Liver (tissue), 9 donors: ENCODE measurements around the gene GPR18. TPM values are rescaled to one million over a fixed set of nuclear protein-coding genes. Genes with fewer than 3 reads are reported as not detected.

Source experiments
- DNase-seq: peaks from one replicate; pipeline ENCODE4 v3.0.0-alpha.2; 2017; ENCODE audit warnings: low spot score
- H3K27ac ChIP-seq, 2 donors: one replicate each; pipeline ENCODE4 v1.7.0; 2013; ENCODE audit warnings: inconsistent platforms in 2 of 2, low read length in 2 of 2, control low read depth in 1 of 2, low read depth in 1 of 2, mild to moderate bottlenecking in 1 of 2
- H3K27me3 ChIP-seq, 4 donors: one replicate each; pipeline versions ENCODE4 v1.6.1 to v1.7.0; 2013; ENCODE audit warnings: low read length in 3 of 4, inconsistent platforms in 1 of 4, mild to moderate bottlenecking in 1 of 4, moderate library complexity in 1 of 4; ENCODE audit not compliant: control insufficient read depth in 4 of 4, insufficient read depth in 4 of 4
- H3K36me3 ChIP-seq, 4 donors: one replicate each; pipeline versions ENCODE4 v1.6.1 to v1.7.0; 2013; ENCODE audit warnings: low read length in 3 of 4, mild to moderate bottlenecking in 3 of 4, low read depth in 1 of 4, moderate library complexity in 1 of 4; ENCODE audit not compliant: control insufficient read depth in 4 of 4, insufficient read depth in 3 of 4
- H3K4me1 ChIP-seq, 4 donors: one replicate each; pipeline versions ENCODE4 v1.6.1 to v1.7.0; 2013; ENCODE audit warnings: low read length in 3 of 4, mild to moderate bottlenecking in 3 of 4, moderate library complexity in 1 of 4; ENCODE audit not compliant: control insufficient read depth in 4 of 4, insufficient read depth in 4 of 4
- H3K4me3 ChIP-seq, 3 donors: one replicate each; pipeline versions ENCODE4 v1.6.1 to v1.7.0; 2013; ENCODE audit warnings: low read length in 3 of 3, control low read depth in 1 of 3, low read depth in 1 of 3, mild to moderate bottlenecking in 1 of 3
- H3K9ac ChIP-seq, 2 donors: one replicate each; pipeline ENCODE4 v1.7.0; 2013; ENCODE audit warnings: low read length in 2 of 2, mild to moderate bottlenecking in 2 of 2, moderate library complexity in 2 of 2, control low read depth in 1 of 2, low read depth in 1 of 2
- H3K9me3 ChIP-seq, 4 donors: one replicate each; pipeline versions ENCODE4 v1.6.1 to v1.7.0; 2013; ENCODE audit warnings: low read length in 3 of 4; ENCODE audit not compliant: control insufficient read depth in 4 of 4
- EGR1 ChIP-seq, 2 donors: IDR thresholded peaks; 2 replicates each; pipeline ENCODE4 v1.6.1; 2016 to 2018; ENCODE audit warnings: antibody characterized with exemption in 2 of 2, low read depth in 2 of 2
- FOXA2 ChIP-seq: IDR thresholded peaks from 2 replicates; pipeline ENCODE4 v1.6.1; 2016; ENCODE audit warnings: antibody characterized with exemption
- GABPA ChIP-seq, 2 donors: IDR thresholded peaks in 1 of 2; conservative IDR thresholded peaks in 1 of 2; 2 replicates each; pipeline ENCODE4 v1.6.1; 2016; ENCODE audit warnings: antibody characterized with exemption in 2 of 2, mild to moderate bottlenecking in 1 of 2, moderate library complexity in 1 of 2
- HNF4A ChIP-seq, 2 donors: conservative IDR thresholded peaks; 2 replicates each; pipeline ENCODE4 v1.6.1; 2016; ENCODE audit warnings: antibody characterized with exemption in 2 of 2, mild to moderate bottlenecking in 2 of 2
- HNF4G ChIP-seq: IDR thresholded peaks from 2 replicates; pipeline ENCODE4 v1.6.1; 2016; ENCODE audit warnings: antibody characterized with exemption
- JUND ChIP-seq, 2 donors: IDR thresholded peaks; 2 replicates each; pipeline ENCODE4 v1.6.1; 2016; ENCODE audit warnings: antibody characterized with exemption in 2 of 2
- NR2F2 ChIP-seq: IDR thresholded peaks from 2 replicates; pipeline ENCODE4 v1.6.1; 2016; ENCODE audit warnings: antibody characterized with exemption
- RAD21 ChIP-seq, 2 donors: IDR thresholded peaks; 2 replicates each; pipeline ENCODE4 v1.6.1; 2016; ENCODE audit warnings: antibody characterized with exemption in 2 of 2, mild to moderate bottlenecking in 2 of 2
- RXRA ChIP-seq, 2 donors: IDR thresholded peaks; 2 replicates each; pipeline ENCODE4 v1.6.1; 2017 to 2018; ENCODE audit warnings: antibody characterized with exemption in 2 of 2, mild to moderate bottlenecking in 1 of 2
- TAF1 ChIP-seq: conservative IDR thresholded peaks from 2 replicates; pipeline ENCODE4 v1.6.1; 2016; ENCODE audit warnings: antibody characterized with exemption, mild to moderate bottlenecking
- YY1 ChIP-seq: IDR thresholded peaks from 2 replicates; pipeline ENCODE4 v1.6.1; 2016; ENCODE audit warnings: antibody characterized with exemption, mild to moderate bottlenecking
- WGBS: extraction: QIAGEN DNeasy Blood & Tissue Kit; methylation state at CpG from one replicate; pipeline ENCODE4 v1.1.7; 2013; 5-methylcytosine and 5-hydroxymethylcytosine counted together
- polyA plus RNA-seq, 2 donors: library from polyadenylated mRNA; stranded (reverse) in 1 of 2; unstranded in 1 of 2; fragments of 200-250 nt in 1 of 2; fragments of >200 nt in 1 of 2; fragmentation: Nextera tagmentation in 1 of 2; extraction: Ambion mirVana in 1 of 2; gene quantifications; one replicate each; pipeline versions ENCODE4 v1.2.1 to v1.2.3, GENCODE V29; 2013 to 2015
- total RNA-seq, 2 donors: library from RNA; depleted of rRNA; stranded (reverse); fragments of >200 nt; gene quantifications; one replicate each; pipeline ENCODE4 v1.2.3, GENCODE V29; 2014
- TF ChIP-seq, protein P1 (sequence below): IDR thresholded peaks from 2 replicates; pipeline ENCODE4 v1.6.1; 2016; ENCODE audit warnings: antibody characterized with exemption
- TF ChIP-seq, protein P2 (sequence below): IDR thresholded peaks from 2 replicates; pipeline ENCODE4 v1.6.1; 2016; ENCODE audit warnings: antibody characterized with exemption, mild to moderate bottlenecking
- TF ChIP-seq, protein P3 (sequence below): fragments of 150-350 bp; IDR thresholded peaks from 2 replicates; pipeline ENCODE4 v1.5.1; 2017; ENCODE audit warnings: improper control_type of control experiment, low read depth, low read length; ENCODE audit not compliant: missing input control
- TF ChIP-seq, protein P4 (sequence below): IDR thresholded peaks from 2 replicates; pipeline ENCODE4 v1.6.1; 2016; ENCODE audit warnings: antibody characterized with exemption
- TF ChIP-seq, protein P5 (sequence below): IDR thresholded peaks from 2 replicates; pipeline ENCODE4 v1.6.1; 2016; ENCODE audit warnings: antibody characterized with exemption
- donor health status: healthy.
- donor health status: healthy.
- donor health status: healthy.
- donor health status: healthy.
- donor health status: healthy.

The GPR18 gene
- total and polyA plus RNA-seq, 4 donors, result 0.13 to 1.0 (median 0.41) TPM

DNA sequence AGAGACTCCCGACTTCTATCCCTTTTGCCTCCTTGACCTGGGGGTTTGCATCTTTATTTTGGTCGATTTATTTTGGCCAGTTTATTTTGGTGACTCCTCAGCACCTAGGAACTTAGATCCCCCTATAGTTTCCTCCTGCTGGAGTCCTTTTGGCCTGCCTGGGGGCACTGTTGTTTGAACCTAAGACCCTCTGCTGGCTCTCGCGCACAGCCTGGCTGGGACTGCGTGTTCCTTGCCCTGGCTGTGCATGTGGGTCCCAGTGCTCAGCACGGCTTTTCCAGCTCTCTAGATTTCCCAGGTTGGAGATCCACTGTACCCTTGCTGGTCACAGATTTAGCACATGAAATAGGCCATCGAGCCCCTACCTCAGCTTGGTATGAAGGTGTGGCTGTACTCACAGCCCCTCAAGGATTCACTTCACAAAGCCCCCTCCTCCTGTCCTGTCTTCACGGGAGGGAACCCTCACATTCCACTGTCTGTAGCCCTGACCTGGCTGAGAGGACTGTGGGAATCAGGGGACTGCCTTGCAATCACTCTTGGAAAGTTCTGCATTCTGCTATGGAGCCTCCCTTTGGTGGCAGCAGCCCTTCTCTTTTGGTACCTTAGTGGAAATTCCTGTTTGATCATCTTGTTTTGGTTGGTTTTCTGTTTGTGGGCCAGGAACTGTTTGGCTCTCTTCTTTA is 49.2 kb downstream of the GPR18 start (continued):
- no peak for TF ChIP-seq RAD21 (IDR thresholded peaks at IDR 0.05)
- TF ChIP-seq, protein P1, sequence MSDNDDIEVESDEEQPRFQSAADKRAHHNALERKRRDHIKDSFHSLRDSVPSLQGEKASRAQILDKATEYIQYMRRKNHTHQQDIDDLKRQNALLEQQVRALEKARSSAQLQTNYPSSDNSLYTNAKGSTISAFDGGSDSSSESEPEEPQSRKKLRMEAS, result no peak

DNA sequence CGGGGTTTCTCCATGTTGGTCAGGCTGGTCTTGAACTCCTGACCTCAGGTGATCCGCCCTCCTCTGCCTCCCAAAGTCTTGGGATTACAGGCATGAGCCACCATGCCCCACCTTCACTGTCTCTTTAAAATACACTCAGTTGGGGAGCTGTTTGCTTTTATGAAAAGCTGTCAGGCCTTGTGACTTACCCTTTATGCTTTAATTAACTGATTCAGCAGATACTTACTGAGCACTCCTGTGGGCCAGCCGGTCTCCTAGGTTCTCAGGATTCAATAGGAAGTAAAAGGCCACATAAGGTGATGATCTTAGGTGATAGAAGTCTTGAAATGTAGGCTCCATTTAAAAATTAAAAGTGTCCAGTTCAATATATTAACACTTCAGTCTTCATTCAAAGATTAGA is 50.0 kb downstream of the GPR18 start:
- 96% methylated on average over 3 of the region's 3 CpGs for WGBS
- H3K9me3 ChIP-seq, result no peaks in the 10 kb centered on the region
- peaks cover 0 to 7% (median 3%) of the 10 kb centered on the region in 4 donors for H3K36me3 ChIP-seq
- no peak overlapping the region for H3K27ac ChIP-seq
- no peak overlapping the region for H3K4me3 ChIP-seq
- H3K27me3 ChIP-seq, result no peaks in the 10 kb centered on the region
- TF ChIP-seq EGR1 (IDR thresholded peaks at IDR 0.05; ENCODE audit: low read depth in 2 of 2), result no peak
- TF ChIP-seq RXRA (IDR thresholded peaks at IDR 0.05), result no peak
- no peak for TF ChIP-seq HNF4G
- TF ChIP-seq NR2F2, result no peak
- TF ChIP-seq, protein P1, result no peak
- TF ChIP-seq, protein P2, sequence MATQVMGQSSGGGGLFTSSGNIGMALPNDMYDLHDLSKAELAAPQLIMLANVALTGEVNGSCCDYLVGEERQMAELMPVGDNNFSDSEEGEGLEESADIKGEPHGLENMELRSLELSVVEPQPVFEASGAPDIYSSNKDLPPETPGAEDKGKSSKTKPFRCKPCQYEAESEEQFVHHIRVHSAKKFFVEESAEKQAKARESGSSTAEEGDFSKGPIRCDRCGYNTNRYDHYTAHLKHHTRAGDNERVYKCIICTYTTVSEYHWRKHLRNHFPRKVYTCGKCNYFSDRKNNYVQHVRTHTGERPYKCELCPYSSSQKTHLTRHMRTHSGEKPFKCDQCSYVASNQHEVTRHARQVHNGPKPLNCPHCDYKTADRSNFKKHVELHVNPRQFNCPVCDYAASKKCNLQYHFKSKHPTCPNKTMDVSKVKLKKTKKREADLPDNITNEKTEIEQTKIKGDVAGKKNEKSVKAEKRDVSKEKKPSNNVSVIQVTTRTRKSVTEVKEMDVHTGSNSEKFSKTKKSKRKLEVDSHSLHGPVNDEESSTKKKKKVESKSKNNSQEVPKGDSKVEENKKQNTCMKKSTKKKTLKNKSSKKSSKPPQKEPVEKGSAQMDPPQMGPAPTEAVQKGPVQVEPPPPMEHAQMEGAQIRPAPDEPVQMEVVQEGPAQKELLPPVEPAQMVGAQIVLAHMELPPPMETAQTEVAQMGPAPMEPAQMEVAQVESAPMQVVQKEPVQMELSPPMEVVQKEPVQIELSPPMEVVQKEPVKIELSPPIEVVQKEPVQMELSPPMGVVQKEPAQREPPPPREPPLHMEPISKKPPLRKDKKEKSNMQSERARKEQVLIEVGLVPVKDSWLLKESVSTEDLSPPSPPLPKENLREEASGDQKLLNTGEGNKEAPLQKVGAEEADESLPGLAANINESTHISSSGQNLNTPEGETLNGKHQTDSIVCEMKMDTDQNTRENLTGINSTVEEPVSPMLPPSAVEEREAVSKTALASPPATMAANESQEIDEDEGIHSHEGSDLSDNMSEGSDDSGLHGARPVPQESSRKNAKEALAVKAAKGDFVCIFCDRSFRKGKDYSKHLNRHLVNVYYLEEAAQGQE, result no peak
- no peak for TF ChIP-seq HNF4A (conservative IDR thresholded peaks at IDR 0.05)
- TF ChIP-seq, protein P3, sequence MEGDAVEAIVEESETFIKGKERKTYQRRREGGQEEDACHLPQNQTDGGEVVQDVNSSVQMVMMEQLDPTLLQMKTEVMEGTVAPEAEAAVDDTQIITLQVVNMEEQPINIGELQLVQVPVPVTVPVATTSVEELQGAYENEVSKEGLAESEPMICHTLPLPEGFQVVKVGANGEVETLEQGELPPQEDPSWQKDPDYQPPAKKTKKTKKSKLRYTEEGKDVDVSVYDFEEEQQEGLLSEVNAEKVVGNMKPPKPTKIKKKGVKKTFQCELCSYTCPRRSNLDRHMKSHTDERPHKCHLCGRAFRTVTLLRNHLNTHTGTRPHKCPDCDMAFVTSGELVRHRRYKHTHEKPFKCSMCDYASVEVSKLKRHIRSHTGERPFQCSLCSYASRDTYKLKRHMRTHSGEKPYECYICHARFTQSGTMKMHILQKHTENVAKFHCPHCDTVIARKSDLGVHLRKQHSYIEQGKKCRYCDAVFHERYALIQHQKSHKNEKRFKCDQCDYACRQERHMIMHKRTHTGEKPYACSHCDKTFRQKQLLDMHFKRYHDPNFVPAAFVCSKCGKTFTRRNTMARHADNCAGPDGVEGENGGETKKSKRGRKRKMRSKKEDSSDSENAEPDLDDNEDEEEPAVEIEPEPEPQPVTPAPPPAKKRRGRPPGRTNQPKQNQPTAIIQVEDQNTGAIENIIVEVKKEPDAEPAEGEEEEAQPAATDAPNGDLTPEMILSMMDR, result no peak
- no peak for TF ChIP-seq GABPA (IDR thresholded peaks at IDR 0.05 in 1 of 2, conservative IDR thresholded peaks at IDR 0.05 in 1 of 2)
- peaks cover 0 to 16% (median 9%) of the 10 kb centered on the region in 4 donors for H3K4me1 ChIP-seq
- no peak overlapping the region for H3K9ac ChIP-seq
- DNase-seq, result no peak

DNA sequence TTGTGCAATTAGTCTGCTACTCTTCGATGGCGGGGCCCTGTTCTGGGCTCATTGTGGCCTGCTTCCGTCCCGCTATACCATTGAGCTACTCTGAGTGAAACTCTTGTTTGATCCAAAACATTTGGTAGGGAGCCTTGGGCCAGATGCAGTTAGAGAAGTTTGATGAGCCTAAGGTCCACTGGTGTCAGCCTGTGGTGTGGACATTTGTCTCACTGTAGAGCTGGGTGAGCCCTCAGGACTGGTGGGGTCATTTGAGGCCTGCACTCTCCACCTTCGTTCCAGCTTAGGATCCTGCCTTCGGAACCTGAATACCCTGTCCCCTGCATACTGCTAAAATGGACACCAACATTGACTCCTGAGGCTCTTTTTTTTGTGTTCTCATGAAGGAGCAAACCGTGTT is 50.7 kb downstream of the GPR18 start:
- Histone ChIP-seq H3K9me3 (no peaks in the 10 kb centered on the region), H3K4me3 (no peak overlapping the region), H3K4me1 (peaks cover 0 to 18% (median 11%) of the 10 kb centered on the region in 4 donors), H3K27me3 (no peaks in the 10 kb centered on the region), H3K9ac (no peak overlapping the region), H3K27ac (no peak overlapping the region), H3K36me3 (peaks cover 0 to 7% (median 3%) of the 10 kb centered on the region in 4 donors)
- no peak for DNase-seq
- 94% methylated on average over 7 of the region's 7 CpGs for WGBS
- TF ChIP-seq FOXA2 (no peak), RAD21 (IDR thresholded peaks at IDR 0.05) (no peak), JUND (IDR thresholded peaks at IDR 0.05) (no peak), HNF4G (no peak), TAF1 (no peak), YY1 (no peak), NR2F2 (no peak)
- TF ChIP-seq, protein P4, sequence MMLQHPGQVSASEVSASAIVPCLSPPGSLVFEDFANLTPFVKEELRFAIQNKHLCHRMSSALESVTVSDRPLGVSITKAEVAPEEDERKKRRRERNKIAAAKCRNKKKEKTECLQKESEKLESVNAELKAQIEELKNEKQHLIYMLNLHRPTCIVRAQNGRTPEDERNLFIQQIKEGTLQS, result no peak
- TF ChIP-seq, protein P1, result no peak
- TF ChIP-seq, protein P5, sequence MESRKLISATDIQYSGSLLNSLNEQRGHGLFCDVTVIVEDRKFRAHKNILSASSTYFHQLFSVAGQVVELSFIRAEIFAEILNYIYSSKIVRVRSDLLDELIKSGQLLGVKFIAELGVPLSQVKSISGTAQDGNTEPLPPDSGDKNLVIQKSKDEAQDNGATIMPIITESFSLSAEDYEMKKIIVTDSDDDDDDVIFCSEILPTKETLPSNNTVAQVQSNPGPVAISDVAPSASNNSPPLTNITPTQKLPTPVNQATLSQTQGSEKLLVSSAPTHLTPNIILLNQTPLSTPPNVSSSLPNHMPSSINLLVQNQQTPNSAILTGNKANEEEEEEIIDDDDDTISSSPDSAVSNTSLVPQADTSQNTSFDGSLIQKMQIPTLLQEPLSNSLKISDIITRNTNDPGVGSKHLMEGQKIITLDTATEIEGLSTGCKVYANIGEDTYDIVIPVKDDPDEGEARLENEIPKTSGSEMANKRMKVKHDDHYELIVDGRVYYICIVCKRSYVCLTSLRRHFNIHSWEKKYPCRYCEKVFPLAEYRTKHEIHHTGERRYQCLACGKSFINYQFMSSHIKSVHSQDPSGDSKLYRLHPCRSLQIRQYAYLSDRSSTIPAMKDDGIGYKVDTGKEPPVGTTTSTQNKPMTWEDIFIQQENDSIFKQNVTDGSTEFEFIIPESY, result no peak
- TF ChIP-seq, protein P3, result no peak
